HG02884 (cell line): ENCODE data around the gene LRATD1.
"Not testable (repeated sequence)": the region's sequence is repeated elsewhere in the genome, so short reads cannot be mapped to it uniquely, and the experiment has no call there.

Experiments used
- ATAC-seq: cut with Tn5 transposase; IDR thresholded peaks from one replicate; pipeline ENCODE4 v1.9.1; 2021; ENCODE audit warnings: mild to moderate bottlenecking, moderate library complexity; ENCODE audit not compliant: unreplicated experiment

Gene LRATD1, protein sequence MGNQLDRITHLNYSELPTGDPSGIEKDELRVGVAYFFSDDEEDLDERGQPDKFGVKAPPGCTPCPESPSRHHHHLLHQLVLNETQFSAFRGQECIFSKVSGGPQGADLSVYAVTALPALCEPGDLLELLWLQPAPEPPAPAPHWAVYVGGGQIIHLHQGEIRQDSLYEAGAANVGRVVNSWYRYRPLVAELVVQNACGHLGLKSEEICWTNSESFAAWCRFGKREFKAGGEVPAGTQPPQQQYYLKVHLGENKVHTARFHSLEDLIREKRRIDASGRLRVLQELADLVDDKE

DNA sequence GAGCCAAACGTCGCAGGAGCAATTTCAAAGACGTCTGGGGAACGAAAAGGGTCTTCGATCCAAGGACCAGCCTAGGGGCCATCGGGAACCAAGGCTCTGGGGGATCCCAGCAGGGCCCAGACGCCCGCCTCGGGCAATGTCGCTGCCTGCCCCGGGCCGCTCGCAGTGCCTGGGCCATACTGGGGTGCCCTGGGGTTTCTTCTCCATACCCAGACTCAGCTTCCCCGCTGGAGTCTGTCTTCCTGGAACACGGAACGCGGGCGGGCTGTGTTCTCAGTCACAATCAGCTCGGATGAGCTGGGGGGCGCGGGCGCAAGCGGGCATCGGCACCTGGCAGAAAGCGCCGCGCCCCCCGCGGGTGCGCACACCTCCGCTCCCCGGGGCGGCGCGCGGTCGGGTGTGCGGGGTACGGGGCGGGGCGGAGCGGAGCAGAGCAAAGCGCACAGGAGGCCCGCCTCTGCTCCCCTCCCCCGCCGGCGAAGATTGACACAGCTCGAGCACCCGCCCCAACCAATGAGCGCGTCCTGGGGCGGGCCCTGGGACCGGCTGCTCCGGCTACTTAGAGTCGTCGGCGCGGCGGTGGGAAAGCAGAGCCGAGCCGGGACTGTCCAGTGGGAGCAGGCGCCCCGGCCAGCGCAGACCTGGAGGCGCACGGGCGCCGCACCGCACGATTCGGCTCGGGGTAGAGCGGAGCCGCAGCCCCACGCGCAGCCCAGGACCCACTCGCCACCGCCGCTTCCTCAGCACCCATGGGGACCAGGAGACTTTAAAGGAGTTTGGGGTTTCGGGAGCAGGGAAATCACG, at the start of gene LRATD1:
Gene LRATD1, plus strand, starts transcription at position 585 of the 804 bp plus-strand sequence. CDS start 1,263 bp downstream, outside the sequence.
- no peak for ATAC-seq

GRCh38 chr2:14583059-14583458, 49.5 kb upstream of the LRATD1 start:
- no peak for ATAC-seq

DNA sequence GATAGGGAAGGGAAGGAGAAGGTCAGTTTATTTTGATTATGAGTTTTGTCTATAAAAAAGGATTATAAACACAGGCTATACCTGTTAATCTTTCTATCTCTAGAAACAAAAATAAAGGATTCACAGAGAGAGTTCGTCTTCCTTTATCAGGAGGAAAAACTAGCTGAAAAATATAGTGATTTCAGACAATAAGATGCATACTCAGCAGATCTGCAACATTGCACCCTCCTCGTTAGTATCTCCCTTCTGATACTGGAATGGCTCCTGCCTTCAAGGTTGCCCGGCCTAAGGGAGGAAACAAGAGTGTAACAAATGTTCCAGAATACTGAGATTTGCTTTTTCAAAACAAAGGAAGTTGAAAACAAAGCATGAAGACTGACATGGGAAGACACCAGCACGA, 48.7 kb upstream of the LRATD1 start:
- ATAC-seq, result no peak

DNA sequence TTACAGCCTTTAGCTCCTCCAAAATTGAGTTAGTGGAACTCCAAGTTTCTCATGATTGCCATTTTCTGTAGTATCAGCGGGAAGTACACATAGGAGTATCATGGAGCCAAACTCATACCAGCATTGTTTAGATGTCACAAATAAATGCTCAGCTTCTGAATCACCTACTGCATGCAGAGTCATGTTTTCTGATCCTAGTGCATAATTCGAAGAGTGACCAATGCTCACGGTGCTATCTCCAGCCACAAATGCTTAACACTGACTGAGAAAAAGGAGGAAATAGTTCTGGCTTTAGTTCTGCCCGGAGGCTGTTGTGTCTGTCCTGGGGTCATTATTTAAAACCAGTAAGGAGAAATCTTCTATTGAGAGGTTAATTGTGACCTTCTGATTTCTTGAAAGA, 45.4 kb upstream of the LRATD1 start:
- ATAC-seq, result no peak

GRCh38 chr2:14601156-14601770, 31.3 kb upstream of the LRATD1 start:
- ATAC-seq, result no peak

GRCh38 chr2:14602309-14602708, 30.2 kb upstream of the LRATD1 start:
- ATAC-seq, result no peak

GRCh38 chr2:14603676-14604075, 28.8 kb upstream of the LRATD1 start:
- no peak for ATAC-seq

DNA sequence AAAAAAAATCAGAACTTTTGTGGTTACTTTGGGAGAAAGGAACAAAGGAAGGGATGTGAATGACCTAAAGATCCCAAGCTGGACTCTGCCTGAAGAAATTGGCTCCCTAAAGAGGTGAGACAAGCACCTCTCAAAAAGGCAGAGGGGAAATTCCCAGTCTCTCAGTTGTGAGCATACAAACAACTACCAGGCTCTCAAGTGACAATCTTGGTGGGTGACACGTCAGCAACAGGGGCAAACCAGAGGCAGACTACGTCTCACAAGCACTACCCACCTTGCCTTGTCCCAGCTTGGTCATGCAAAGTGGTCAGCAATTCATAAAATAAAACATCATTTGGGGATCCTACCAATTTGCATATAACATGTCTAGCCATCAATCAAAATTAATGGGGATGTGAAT, 24.3 kb upstream of the LRATD1 start:
- no peak for ATAC-seq

- no peak for ATAC-seq
These were observed 18.5 kb upstream of the LRATD1 start for GRCh38 chr2:14614017-14614416.

DNA sequence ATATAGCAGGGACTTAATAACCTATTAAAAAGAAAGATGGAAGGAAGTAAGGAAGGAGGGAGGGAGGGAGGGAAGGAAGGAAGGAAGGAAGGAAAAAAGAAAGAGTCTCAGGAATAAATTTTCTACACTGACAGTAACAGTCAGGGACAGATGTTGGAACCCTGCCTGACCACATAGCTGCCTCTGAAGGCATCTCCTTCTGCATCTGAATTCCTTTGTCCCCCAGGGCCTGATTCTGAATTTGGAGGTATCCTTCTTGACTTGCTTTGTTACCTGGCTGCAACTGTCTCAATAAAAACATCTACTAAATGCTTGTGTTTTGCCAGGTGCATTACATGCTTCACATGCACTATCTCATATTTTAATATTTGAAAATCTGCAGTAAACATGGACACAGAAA, 17.4 kb upstream of the LRATD1 start:
- ATAC-seq, result no peak

- ATAC-seq, result no peak
These were observed 16.8 kb upstream of the LRATD1 start for GRCh38 chr2:14615760-14616159.

DNA sequence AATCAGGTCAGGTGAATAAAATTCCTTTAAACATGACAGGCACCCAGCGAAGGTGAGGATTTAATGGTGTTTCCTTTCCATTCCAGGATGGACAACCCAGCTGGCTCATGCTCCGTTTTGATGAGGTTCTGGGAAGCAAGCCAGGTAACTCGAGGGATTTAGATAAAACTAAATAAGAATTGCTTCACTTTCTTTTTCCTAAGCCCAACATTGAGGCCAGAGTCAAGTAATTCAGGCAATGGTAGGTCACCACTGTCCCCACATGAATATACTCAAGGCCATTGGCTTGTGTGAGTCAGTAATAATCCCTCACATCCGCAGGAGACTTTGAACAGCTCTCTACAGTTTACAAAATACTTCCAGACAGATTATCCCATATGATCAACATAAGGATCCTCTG, 16.2 kb upstream of the LRATD1 start:
- ATAC-seq, result no peak

GRCh38 chr2:14616950-14617349, 15.6 kb upstream of the LRATD1 start:
- no peak for ATAC-seq

DNA sequence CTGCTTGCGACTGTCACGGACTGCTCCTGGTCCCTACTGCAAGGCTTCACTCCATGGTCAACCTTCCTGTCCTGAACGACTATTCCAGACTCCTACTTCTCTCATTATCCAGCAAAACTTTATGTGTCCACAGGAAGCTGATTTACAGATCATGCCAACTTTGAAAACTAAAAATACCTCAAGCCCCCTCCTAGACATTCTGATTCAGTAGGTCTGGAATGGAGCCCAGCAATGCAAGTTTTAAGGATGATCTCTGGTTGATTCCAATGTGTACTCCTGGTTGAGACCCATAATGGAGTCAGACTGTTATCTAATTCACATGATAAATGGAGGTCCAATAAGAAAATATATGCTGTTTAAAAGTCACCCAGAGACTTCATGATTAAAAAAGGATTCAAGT, 13.1 kb upstream of the LRATD1 start:
- ATAC-seq, result no peak

- ATAC-seq, result no peak
These were observed 11.4 kb upstream of the LRATD1 start for GRCh38 chr2:14621114-14621513.

- ATAC-seq, result no peak
These were observed 10.5 kb upstream of the LRATD1 start for GRCh38 chr2:14621906-14622549.

DNA sequence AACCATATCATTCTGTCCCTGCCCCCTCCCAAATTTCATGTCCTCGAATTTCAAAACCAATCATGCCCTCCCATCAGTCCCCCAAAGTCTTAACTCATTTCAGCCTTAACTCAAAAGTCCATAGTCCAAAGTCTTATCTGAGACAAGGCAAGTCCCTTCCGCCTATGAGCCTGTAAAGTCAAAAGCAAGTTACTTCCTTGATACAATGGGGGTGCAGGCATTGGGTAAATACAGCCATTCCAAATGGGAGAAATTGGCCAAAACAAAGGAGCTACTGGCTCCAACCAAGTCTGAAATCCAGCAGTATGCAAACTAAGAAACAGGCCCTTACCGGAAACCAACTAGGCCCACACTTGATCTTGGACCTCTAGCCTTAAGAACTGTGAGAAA, 10.0 kb upstream of the LRATD1 start:
- ATAC-seq, result not testable (repeated sequence)

- ATAC-seq, result no peak
These were observed 9.3 kb upstream of the LRATD1 start for GRCh38 chr2:14623237-14623636.

- no peak for ATAC-seq
These were observed 5.6 kb upstream of the LRATD1 start for GRCh38 chr2:14626873-14627272.

- no peak for ATAC-seq
These were observed 3.6 kb upstream of the LRATD1 start for GRCh38 chr2:14628901-14629300.

- no peak for ATAC-seq
These were observed 994 bp upstream of the LRATD1 start for GRCh38 chr2:14631406-14632040.
